SIG-M5 treated with dmso at 0.1 percent for 504 hours (cell line): ENCODE results near the gene FBP1.

ENCODE experiments used
- DNase-seq: peaks from one replicate; lab custom pipeline; 2025; ENCODE audit not compliant: unreplicated experiment; lab: John Stamatoyannopoulos, UW

Gene FBP1

DNA sequence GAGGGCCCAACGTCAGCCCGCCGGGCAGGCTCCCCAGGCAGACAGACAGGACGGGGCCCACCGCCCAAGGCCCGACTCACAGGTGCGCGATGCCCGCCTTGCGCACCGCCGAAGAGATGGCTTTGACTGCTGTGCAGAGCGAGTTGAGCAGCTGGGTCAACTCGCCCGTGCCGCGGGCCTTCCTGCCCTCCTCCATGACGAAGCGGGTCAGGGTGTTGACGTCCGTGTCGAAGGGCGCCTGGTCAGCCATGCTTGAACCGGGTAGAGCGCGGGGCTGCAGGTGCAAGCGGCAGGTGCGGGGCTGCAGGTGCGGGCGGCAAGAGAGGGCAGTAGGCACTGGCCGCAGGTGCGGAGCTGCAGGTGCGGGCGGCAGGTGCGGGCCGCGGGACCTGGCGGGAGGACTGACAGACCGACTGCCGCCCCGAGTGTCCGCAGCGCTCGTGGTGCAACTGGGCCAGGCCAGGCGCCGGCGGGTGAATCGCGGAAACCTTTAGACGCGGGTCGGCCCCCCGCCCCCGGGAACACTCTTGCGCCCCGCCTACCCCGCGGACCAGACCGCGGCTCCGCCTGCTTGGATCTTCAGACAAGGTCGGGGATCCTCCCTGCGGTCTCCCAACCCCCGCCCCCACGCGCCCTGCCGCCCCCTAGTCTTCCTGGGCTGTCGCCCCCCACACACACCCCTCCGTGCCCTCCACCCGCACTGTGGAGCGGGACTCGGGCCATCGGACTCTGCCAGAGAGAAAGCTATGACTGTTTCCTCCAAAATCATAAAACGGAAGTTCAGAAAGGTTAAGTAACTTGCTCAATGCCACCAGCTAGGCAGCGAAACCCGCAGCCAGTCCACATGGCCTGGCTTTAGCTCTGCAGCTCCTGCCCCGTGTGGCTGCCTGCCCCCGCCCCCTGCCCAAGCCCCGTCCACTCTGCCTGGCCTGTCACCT lies at the start of gene FBP1:
Gene FBP1, minus strand, starts transcription at position 458 of the 938 bp plus-strand sequence. Its CDS starts 208 bp downstream, at position 250.
- peak; percentile 80 for DNase-seq

DNA sequence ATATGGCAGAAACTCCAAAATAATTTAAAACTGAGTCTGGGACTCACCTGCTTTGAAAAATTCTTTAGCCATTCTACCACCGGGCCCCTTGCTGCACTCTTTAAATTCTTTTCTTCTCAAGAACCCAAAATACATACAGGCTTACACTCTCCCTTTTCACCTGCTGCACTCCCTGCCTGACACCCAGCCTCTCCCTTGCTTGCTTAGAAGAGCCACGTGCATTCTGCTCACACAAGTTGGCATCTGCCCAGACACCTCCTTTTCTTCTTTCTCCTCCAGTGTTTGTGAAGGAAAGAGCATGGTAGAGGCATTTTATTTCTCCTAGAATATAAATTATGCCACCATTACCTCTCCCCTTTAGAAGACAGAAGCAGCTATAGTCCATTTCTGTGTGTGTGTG lies 48.1 kb upstream of the FBP1 start:
- no peak for DNase-seq

DNA sequence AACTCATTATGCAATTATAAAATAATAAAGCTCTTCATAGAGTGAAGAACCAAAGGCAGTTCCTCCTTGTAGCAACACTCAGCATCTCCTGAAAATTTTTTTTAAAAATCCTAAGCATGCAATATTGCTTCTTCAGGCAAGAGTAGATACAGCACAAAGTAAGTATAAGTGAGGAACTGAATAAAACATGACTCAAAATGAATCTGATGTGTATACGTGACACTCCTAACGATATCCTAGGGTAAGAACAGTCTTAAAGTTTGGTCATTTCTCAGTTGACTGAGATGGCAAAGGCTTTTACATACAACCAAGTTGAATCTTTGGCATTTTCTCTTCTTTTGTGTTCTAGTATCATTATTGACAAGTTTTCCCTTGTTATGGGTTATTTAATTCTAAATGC lies 46.0 kb upstream of the FBP1 start:
- no peak for DNase-seq

DNA sequence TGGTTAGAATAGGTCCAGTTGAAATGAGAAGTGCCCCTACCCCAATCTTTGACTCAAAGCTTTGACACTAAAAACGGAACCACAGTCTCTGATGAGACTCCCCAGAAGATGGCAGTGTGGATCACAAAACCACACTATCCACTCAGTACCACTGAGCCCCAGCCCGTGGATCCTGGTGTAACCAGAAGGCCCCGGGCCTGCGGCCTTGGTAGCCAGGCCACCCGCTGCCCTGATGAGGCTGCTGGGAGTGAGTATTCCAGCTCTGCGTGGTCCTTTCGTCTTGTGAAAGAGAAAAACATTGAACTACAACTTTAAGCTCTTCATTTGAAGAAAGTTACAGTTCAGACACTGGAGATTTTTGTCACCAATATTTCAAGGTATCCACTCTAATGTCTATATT lies 42.2 kb upstream of the FBP1 start:
- DNase-seq: peak; percentile 52

DNA sequence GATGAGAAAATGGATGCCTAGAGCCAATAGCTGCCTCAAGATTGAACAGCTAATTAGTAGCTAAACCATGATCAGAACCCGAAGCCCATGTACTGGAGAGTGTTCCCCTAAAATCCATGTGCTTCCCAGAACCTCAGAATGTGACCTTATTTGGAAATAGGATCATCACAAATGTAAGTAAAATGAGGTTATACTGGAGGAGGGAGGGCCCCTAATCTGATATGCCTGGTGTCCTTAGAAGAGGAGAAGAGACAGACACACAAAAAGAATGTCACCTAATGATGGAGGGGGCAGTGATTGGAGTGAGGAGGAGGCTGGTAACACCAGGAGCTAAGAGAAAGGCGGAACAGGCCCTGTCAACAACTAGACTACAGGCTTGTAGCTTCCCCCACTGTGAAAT lies 41.3 kb upstream of the FBP1 start:
- DNase-seq: no peak

DNA sequence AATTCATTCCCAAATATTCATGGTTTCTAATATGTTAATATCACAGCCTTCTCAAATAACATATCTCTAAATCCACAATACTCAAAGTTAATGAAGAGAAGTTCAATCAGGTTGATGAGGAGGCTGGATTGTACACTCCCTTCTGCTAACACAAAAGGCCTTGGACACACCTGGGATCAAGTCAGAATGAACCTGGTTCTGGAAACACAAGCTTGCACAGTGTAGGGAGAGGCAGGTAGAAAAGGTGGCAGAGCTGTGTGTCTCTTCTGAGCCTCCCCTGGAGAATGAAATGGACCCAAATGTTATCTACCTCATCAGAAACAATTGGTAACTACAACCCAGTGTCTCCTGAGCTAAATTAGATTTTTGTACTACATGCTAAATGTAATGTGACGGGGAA lies 40.7 kb upstream of the FBP1 start:
- DNase-seq: no peak

DNA sequence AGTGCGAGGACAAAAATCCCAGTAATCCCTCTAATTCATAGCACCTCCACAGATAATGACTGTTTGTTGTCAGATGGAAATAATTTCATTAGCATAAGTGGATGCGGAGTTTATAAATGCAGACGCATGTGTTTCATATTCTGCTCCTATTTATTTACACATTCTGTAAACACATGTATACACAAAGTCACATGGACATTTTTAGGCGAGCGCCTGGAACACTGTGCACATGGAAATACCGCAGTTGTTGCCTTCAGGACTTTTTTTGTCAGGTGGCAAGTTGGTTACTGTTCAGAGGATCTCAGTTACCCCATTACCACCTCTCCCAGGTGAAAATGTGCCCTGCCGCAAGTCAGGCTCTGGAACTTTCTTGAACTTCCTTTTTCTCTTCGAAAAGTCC lies 40.3 kb upstream of the FBP1 start:
- no peak for DNase-seq

DNA sequence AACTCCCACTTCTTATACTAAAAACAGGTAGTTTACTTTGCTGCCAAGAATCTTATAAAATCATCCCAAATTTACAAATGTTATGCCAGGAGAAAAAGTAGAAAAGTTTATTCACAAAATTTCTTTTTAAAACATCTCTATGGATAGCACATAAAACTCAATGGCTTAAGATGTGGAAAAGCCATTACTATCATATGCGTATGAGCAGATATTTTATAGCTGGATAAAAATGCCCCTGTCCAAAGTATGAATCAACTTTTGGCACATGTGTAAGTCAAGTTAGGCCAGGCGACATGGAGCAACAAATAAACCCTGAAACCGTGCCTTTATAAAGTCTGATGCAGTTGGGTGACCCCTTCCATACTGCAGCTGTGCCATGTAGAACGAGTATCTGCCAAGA lies 38.6 kb upstream of the FBP1 start:
- no peak for DNase-seq

DNA sequence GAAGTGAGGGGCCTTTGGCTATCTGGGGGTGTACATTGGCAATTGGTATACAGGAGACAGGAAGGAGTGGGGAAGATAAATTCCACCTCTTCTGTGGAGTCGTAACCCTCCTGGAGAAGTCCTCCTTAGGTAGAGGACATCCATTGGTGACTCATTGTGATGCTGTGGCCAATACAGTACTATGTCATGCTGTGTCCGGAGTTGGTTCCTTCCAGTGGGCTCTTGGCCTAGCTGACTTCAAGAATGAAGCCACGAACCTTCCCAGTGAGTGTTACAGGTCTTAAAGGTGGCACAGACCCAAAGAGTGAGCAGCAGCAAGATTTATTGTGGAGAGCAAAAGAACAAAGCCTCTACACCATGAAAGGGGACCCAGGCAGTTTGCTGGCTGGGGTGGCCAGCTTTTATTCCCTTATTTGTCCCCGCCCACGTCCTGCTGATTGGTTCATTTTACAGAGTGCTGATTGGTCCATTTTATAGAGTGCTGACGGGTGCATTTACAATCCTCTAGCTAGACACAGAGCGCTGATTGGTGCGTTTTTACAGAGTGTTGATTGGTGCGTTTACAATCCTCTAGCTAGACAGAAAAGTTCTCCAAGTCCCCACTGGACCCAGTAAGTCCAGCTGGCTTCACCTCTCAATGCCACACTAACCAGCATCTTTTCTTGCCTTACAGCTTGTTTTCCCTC lies 37.3 kb upstream of the FBP1 start:
- no peak for DNase-seq

DNA sequence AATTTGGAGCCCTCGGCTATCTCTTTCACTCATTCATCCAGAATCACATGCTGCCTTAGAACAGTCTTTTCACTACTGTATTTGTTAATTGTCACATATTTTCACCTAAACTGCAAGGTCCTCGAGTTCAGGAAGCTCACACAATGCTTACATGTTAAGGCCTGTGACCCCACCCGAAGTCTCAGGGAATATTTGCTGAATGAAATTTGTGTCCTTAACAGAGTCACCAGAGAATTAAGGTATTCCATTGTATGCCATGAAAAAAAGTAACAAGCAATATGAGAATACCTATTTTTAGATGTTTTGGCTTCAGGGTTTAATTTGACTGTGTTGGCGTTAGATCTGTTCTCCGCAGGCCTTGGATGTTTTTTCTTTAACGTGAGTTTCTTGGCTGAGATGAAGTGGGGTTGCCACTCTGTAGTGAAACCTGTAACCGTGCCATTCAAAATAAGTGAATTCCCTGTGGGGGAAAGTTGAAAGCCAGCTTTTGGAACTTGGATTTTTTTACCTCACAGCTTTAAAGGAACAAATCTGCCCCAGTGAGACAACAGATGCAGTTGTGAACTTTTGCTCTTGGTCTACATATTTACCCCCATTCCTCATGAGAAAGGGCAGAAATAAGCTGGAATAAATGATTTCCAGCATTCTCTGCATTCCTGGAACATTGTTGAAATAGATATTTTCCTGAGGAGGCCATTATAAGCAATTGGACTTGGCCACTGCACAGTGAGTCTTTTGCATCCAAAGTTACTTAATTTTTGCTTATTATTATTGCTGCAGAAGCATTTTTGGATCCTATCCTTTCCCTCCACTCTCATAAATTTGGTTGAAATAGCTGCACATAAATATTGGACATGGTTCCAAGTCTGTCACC lies 35.9 kb upstream of the FBP1 start:
- no peak for DNase-seq

DNA sequence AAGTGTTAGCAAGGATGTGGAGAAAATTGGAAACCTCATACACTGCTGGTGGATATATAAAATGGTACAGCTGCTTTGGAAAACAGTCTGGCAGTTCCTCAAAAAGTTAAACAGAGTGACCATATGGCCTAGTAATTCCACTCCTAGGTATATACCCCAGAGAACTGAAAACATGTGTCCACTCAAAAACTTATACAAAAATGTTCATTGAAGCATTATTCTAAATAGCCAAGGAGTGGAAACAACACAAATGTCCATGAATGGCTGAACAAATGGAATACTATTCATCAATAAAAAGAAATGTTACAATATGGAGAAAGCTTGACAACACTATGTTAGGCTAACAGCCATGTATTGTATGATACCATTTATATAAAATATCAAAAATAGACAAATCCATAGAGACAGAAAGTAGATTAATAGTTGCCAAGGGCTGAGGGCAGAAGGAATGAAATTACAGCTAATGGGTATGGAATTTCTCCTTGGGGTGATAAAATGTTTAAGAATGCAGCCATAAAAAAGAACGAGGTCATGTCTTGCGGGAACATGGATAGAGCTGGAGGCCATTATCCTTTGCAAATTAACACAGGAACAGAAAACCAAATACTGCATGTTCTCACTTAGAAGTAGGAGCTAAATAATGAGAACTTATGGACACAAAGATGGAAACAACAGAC lies 33.6 kb upstream of the FBP1 start:
- DNase-seq: no peak

DNA sequence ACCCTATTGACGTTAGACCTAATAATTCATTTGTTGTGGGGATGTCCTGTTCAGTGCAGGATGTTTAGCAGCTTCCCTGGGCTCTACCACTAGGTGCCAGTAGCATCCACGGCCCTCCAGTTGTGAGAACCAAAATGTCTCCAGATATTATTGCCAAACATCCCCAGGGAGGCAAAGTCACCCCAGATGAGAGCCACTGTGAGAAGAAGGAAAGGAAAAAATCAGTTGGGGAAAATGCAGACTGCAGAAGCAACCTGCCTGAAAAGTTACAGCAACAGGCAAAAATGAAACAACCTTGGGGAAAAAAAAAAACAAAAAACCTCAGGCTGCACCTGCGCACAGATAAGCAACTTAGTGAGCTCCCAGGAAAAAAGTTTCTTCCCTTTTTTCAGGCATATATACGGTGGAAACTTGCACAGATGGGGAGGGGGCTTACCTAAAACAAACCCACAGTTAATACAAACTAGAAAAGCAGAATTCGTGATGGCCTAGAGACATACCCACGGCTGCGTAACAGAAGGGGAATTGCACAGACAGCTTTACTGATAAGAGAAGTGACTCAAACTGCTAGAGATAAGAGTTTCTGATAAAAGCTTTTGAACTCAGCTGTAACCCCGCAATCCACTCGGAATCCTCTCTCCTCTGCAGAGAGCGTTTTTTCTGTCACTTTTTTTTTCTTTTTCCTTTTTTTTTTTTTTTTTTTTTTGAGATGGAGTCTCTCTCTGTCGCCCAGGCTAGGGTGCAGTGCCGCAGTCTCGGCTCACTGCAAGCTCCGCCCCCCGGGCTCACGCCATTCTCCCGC lies 29.8 kb upstream of the FBP1 start:
- DNase-seq: peak; percentile 85

DNA sequence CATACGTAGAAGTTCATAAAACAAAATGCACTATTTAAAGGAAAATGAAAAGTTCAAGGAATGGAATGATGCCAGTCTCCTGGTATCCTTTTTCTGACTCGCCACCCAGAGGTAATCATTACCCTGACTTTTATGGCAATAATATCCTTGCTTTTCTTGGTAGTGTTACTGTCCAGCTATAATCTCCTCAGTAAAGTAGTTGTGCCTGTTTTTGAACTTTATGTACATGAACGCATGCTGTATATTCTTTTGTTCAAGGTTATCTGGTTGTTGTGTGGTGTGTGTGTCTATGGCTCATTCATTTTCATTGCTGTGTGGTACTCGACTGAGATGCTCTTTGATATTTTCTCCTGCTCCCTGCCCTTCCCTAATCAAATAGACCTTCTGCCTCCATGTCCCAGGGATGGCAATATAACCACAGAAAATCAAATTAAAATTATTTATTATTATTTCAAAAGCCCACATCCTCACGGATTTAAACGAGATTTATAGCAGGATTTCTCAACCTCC lies 29.2 kb upstream of the FBP1 start:
- DNase-seq: no peak

DNA sequence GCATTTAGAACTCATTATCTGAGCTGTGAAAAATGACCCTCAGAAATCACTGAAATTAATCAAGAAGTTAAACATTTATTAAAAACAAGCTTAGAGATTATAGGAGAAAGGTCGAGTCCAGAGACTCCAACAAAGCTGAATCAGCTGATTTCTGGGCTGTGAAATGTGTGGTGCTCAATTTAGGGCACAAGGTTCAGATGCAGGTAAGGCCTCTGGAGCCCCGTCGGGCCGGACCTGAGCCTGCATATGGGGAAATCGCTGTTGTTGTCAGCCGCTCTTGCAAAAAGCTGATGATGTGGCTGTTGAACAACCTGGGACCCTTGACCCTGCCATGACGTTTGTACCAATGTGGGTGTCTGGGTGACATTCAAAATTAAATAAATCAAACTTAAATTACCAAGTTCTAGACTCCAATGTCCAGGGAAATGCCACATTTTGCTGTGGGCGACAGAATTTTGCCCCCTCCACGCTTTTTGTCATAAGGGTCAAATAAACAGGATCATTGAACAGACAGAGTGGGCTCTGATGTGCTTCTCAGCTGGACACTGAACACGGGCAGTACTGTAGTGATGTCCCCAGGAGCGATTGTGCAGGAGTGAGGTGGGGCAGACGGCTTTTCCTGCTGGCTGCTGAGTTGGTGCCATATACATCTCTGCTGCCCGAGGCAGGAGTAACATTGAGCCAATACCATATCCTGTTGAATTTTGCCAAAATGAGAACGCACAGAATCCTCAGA lies 27.2 kb upstream of the FBP1 start:
- no peak for DNase-seq

DNA sequence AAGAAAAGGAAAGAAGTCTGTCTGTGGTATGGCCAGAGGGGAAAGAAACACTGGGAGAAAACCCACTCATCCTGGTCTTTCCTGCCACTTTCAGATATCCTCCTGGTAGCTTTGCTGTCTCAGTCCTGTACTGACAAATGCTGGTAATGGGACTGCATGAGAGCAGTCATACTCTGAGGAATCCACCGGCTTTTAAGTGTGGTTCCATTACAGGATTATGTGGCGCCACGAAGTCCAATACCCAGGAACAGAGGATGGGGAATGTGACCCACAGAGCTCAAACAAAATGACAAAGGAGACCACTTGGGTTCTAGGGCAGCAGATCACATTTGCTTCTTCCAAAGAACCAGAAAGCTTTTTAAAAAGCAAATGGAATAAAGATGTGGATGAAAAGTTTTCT lies 26.3 kb upstream of the FBP1 start:
- no peak for DNase-seq

DNA sequence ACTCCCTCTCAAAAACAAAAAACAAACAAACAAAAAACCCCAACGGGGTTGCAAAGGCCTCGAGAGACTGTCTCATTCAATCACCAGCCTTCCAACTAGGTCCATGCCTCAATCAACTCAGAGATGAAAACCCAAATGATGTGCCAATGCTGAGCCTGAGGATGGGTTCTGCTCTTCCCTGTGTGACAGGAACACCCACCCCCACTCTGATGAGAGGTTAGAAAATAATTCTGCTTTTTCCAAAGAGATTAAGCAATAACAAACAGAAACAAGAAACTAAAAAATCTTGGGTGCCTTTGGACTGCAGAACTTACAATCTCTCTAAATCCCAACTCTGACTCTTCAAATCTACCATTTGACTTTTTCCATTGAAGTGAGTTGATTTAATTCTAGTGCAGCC lies 25.5 kb upstream of the FBP1 start:
- no peak for DNase-seq

DNA sequence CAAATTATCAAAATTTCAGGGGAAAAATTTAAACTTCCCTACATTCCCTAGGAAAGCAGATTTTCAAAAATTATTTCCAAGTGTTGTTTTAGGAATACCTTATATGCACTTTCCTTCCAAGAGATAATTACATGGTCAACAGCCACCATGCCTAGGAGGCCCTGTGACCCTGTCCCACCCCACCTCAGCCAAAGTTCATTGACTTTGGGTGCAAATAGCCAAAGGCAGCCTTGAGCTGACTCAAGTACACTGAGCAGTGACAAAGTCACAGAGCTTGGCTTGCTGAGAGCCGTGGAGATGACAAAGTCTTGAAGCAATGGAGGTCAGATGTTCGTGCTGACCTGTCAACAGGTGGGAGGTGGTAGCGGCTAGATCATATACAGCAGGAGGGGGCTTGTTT lies 24.3 kb upstream of the FBP1 start:
- DNase-seq: no peak

DNA sequence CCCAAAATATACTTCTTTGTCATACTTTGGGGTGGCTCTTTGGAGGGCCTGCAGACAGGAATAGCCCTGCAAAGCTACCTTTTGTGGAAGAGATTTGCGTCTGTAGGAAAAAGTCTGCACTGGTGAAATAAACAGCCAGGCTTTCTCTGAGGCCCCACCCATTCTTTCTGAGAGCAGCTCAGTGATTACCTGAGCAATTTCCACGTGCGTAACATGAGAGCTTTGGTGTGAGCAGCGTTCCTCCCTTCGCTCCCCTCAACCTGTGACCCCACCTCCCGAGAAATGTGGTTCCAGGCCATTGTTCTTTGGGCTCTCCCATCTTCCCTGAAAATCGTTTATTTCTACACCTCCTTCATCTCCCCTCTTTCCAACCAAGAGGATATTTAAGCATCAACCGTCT lies 23.8 kb upstream of the FBP1 start:
- no peak for DNase-seq

DNA sequence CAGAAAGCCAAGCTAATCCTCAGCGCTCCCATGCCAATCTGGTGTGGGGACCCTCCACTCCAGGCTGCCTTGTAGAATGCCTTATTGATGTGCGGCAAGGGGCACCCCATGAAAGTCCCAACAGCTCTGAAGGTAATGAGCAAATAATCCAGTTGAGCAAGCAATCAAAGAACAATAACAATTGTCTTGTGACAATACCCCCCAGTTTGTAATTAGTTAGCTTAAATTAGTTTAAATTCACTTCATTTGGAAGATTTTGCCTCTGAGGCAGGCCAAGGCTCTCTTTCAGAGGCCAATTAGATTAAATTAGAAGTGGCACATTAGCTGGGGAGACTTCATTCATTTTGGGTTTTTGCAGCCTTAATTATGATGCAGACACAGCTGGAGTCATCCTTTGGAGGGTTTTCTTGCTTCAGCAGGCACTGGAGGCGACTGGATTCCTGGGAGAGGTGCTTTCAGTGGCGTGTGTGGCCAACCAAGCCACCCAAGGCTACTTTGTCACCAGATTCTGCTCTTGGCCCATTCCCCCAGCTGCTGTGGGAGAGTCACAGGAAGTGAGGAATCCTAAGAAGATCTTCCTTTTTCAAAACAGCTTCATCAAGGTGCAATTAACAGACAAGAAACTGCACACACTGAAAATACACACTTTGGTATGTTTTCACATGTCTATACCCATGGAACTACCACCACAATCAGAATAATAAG lies 17.9 kb upstream of the FBP1 start:
- no peak for DNase-seq
